Skin epidermis (tissue), 12 donors: ENCODE results near the gene LEKR1.

Experiments
- H3K27ac ChIP-seq, 21 experiments: fragments of 200-600 bp; sonication (generic) in 11 of 21; one replicate each; pipeline ENCODE4 v1.5.0; 2020; ENCODE audit warnings: mild to moderate bottlenecking in 3 of 21, inconsistent platforms in 2 of 21, moderate library complexity in 2 of 21
- H3K4me3 ChIP-seq, 7 experiments: fragments of 200-600 bp; sonication (generic) in 2 of 7; one replicate each; pipeline ENCODE4 v1.5.0; 2020; ENCODE audit warnings: inconsistent platforms in 2 of 7, mild to moderate bottlenecking in 2 of 7, moderate library complexity in 1 of 7

Gene LEKR1

DNA sequence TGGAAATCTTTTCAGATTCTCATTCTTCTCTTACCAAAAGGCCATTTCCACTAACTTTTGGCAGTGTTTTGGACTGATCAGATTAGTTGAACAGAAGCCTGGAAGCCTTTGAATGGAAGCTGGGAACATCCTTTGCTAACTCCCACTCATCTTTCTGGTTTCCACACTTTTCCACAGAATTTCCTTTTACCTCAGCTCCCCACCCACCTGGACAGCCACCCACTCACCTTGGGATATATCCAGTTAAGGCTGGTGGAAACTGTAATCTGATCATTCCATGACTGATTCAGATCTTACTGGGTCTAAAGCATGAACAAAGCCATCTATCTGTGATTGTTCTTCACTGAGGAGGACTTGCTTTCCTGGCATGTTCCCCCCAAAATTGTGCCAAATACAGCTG is 214.3 kb downstream of the LEKR1 start:
- Histone ChIP-seq H3K4me3 (no peak overlapping the region), H3K27ac (no peak overlapping the region)

DNA sequence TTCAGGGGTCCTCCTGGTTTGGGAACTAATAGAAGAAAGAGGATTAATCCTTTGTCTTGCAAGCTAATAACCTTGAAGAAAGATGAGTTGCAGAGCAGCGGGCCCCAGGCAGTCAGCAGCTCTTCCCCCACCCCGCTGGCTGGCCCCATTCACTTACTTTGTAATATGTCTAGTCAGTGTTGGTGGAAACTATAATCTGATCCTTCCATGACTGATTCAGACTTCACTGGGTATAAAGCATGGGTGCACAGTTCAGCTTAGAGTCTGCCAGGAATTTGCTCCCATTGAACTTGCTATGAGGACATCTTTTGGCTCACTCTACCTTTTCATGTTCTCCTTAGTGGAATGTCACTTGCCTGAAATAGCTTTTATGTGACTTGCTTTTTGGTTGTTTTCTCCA is 216.1 kb downstream of the LEKR1 start:
- Histone ChIP-seq H3K4me3 (no peak overlapping the region), H3K27ac (no peak overlapping the region)

DNA sequence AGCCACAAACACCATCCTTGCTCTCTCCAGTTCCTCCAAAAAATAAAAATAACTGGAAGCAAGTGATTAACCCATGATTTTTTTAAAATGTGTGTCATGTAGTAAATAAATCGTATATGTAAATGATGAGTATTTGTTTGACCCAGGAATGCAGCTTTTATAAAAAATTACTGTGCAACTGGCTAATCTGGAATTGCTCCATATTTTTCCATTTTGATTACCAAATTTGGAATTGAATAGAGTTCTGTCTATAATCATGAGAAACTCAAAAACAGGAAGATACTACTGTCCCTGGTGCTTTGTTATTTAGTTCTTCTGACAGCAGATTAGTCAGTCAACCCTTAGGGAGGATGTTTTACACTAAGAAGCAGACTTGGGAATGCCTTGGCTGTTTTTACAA is 217.6 kb downstream of the LEKR1 start:
- H3K27ac ChIP-seq: no peak overlapping the region

DNA sequence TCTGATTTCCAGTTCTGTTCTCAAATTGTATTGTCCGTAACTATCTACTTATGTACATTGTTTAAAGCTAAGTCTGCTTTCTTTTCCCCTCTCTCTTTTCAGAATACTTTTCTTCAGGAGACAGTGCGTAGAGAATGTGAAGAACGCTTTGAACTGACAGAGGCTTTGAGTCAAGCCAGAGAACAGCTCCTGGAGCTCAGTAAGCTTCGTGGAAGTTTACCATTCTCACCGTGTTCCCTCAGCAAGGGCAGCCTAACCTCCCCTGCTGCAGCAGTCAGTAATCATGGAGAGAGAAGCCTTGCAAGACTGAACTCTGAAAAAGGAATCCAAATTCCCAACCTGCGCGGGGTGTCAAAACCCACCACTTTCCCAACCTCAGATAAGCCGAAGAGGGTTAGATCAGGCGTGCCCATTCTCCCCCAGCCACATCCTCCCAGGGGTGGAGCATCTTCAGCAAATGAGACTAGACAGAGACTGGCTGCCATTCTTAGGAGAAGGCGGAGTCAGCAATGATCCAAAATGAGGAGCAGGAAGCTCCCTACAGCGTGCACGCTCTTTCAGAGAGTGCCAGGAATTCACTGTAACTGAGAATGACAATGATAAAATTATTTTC is 219.2 kb downstream of the LEKR1 start:
- no peak overlapping the region for H3K4me3 ChIP-seq
- no peak overlapping the region for H3K27ac ChIP-seq

More for the DNA sequence above, 217.6 kb downstream of the LEKR1 start:
- no peak overlapping the region for H3K4me3 ChIP-seq

DNA sequence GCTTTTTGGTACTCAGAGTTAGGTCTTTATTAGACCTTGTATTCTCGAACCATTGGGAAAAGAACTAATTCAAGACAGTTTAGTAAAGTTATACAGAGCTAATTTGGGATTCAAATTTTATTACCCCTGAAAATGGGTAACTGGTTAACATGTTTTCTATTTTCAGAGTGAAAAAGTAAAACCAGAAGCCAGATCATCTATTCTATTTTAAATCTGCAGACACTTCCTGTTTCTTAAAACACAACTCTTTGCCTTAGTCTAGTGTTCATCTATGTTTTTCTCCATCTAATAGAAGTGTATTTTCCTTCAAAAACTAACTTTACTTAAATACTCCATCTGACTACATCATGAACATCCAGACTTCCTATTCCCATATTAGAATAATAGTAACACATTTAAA is 220.4 kb downstream of the LEKR1 start:
- Histone ChIP-seq H3K27ac (no peak overlapping the region), H3K4me3 (no peak overlapping the region)

DNA sequence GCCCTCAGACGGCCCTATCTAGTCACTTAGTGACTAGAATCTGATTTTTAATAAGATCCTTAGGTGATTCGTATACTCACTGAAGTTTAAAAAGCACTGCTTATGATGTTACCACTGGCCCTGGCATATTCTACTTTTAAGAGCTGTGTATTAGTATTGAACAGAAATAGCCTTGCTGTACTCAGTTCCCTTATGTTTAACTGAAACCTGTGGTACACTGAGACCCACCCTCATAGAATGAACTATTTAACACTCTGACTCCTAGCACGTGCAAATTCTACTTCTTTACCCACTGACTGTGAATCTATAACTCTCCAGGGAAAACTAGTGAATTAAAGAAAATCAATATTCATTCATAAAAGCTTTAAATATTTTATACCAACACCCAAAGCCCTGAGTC is 224.9 kb downstream of the LEKR1 start:
- no peak overlapping the region for H3K27ac ChIP-seq
- no peak overlapping the region for H3K4me3 ChIP-seq

DNA sequence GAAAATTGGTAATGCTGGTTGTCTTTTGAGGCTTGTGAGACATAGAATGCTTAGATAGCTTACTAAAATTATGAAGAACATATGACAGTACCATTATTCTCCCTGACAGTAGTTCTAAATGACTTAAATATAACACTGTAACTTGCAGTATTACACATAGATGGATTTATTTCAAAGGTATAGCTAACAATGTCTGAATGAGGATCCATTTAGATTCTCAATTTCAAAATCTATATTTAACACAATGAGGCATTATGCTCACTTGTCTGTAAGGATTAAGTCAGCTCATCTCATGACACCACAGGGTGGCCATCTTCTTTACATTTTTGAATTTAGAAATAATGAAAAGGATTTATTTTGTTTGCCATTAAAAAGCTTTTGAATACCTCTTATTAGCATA is 225.4 kb downstream of the LEKR1 start:
- Histone ChIP-seq H3K27ac (no peak overlapping the region), H3K4me3 (no peak overlapping the region)

DNA sequence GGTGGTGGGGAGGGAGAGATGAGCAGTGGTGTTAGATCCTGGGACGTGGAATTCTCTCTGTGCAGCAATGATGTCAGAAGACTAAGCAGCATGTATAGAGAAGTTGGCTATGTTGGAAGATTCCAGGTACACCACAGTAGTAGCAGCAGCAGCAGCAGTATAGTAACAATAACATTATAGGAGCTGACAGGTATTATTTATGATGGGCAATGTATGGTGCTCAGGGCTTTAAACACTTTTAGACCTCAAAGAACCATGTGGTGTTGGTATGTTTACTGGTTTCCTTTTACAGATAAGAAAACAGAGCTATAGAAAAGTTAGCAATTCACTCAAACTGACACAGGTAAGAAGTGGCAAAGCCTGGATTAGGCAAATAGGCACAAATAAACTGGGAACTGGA is 229.9 kb downstream of the LEKR1 start:
- Histone ChIP-seq H3K27ac (no peak overlapping the region), H3K4me3 (no peak overlapping the region)

DNA sequence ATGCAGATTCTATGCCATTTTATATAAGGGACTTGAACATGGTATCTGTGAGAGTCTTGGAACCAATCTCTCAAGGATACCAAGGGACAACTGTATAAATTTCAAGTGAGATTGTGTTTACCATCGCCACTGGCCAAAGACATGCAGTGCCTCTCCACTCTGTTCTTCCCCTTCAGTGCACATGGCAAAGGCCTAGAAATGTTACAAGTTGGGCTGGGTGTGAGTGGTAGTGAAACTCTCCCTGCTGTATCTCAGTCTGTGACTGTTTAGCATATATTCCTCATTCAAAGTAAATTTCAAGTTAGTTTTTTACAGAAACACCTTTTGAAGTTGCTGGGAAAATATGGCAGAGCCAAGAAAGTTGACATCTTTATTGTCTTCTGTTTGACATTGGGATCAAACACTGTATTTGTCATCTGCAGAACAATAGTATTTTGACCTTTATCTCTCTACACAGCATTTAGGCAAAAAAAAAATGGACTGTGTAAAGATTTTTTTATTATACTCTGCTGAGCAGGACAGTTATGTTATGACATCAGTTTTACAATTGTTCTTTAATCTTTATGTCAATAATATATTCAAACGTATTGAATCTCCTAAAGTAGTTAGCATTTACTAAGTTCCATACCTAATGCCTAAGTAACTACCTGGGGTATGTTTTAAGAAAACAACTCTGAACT is 232.4 kb downstream of the LEKR1 start:
- Histone ChIP-seq H3K4me3 (no peak overlapping the region), H3K27ac (no peak overlapping the region)

DNA sequence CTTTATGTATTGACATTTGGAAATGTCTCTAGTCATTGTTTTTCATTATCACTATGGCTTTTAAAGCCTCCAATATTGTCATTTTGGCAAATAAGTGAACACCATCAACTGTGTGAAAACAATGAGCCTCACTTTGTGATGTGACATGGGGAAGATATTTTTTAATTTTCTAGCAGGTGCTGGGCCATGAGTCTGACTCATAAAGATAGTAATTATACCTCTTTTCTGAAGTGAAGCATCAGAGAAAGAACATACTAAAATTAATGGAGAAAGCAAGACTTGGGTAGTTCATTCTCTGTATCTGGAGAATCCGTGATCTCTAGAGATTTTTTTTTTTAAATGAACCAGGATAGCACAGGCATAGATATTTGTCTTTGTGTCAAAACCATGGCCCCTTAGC is 233.0 kb downstream of the LEKR1 start:
- Histone ChIP-seq H3K4me3 (no peak overlapping the region), H3K27ac (no peak overlapping the region)

DNA sequence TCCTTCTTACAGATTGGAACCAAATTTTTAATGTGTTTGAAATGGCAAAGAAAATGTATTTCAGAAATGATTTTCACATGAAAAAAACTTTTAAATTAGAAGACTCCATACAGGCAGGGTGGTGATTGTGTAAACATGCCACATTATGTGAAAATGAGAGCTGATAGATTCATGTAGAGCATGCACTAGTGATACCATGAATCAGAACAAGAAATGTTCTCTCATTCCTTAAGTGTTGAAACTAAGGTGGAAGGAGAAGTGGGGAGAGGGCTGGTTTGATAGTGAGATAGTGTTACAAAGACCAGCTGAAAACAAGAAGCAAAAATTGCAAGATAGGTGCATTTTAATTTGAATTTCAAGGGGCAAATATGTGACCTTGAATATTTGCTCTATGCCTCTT is 233.5 kb downstream of the LEKR1 start:
- no peak overlapping the region for H3K27ac ChIP-seq

DNA sequence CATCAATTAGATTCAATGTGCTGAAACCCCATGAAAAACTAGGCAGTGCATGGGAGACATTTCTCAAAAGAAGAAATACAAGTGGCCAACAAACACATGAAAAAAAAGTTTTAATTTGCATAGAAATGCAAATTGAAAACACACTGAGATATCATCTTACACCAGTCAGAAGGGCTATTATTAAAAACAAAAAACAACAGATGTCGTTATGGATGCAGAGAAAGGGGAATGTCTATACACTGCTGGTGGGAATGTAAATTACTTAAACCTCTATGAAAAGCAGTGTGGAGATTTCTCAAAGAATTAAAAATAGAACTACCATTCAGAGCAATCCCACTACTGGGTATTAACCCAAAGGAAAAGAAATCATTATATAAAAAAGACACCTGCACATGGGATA is 235.1 kb downstream of the LEKR1 start:
- Histone ChIP-seq H3K4me3 (no peak overlapping the region), H3K27ac (no peak overlapping the region)

More for the DNA sequence above, 233.5 kb downstream of the LEKR1 start:
- H3K4me3 ChIP-seq: no peak overlapping the region

DNA sequence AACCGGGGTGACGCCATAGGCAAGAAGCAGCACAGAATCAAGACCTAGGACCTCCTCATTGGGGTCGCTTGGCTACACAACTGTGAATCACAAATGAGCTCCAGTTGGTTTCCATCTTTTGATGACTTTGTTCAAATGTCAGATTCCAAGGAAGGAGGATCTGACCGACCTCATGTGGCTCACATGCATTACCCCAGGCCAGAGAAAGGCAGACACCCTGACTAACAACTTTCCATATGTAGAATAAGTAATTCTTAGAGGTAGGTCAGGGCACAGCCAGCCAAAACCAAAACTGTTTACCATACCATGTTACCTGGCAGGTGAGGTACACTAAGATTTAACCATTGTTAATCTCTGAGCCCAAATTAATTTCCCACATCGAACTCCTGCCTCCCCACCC is 237.3 kb downstream of the LEKR1 start:
- no peak overlapping the region for H3K27ac ChIP-seq

DNA sequence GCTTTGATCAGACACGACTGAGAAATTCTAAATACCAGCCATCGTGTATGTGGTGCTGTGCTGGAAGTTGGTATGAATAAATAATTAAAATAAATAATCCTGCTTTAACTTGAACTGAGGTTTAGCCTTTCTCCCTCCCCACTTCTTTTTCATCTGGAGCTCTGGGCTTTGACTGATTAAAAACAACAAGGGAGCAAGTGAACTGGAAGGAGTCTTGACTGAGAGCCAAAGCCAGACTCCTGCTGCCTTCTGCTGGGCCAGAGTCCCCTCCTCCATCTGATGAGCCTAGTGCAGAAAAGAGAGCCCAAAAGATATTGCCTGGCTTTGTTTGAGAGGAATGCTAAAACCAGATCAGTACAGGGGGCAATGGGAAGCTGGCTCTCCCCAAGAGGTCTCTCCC is 237.8 kb downstream of the LEKR1 start:
- Histone ChIP-seq H3K27ac (no peak overlapping the region), H3K4me3 (no peak overlapping the region)

More for the DNA sequence above, 237.3 kb downstream of the LEKR1 start:
- H3K4me3 ChIP-seq: no peak overlapping the region

DNA sequence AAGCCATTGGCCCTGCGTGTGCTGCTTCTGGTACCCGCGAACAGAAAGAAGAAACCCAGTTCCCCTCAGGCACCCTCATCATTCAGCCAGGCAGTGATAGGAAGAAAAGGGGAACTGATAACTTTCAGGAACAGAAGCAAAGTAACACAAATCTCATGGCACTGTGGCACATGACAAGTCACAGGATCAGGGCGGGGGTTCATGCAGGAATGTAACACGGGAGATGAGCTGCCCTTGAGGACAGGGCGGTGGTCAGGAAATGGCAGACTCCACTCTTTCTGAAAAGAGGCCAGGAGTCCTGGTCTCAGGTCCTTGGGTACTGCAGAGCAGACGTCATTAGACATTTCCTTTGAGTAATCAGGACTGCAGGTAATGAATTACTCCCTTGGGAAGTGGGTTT is 238.2 kb downstream of the LEKR1 start:
- Histone ChIP-seq H3K27ac (peak overlapping the region in 1 of 21 experiments; percentile 14), H3K4me3 (no peak overlapping the region)

DNA sequence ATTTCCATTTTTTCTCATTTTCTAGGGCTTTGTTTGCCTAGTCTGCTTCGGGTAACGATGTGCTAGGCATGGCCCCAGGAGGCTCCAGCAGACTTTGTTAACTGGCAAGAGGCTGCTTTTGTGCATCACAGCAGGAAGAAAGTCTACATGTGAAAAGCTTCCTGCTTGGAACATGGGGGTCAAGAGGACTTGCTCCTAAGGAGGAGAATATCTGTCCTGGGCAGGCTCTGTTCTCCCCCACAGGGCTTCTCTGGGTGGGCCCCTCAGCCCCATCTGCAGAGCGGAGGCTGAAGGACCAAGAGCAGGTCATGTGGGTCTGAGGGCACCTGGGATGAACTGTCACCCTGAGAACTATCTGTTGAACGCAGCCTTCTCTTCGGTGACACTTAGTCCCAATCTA is 239.0 kb downstream of the LEKR1 start:
- Histone ChIP-seq H3K27ac (no peak overlapping the region), H3K4me3 (no peak overlapping the region)

DNA sequence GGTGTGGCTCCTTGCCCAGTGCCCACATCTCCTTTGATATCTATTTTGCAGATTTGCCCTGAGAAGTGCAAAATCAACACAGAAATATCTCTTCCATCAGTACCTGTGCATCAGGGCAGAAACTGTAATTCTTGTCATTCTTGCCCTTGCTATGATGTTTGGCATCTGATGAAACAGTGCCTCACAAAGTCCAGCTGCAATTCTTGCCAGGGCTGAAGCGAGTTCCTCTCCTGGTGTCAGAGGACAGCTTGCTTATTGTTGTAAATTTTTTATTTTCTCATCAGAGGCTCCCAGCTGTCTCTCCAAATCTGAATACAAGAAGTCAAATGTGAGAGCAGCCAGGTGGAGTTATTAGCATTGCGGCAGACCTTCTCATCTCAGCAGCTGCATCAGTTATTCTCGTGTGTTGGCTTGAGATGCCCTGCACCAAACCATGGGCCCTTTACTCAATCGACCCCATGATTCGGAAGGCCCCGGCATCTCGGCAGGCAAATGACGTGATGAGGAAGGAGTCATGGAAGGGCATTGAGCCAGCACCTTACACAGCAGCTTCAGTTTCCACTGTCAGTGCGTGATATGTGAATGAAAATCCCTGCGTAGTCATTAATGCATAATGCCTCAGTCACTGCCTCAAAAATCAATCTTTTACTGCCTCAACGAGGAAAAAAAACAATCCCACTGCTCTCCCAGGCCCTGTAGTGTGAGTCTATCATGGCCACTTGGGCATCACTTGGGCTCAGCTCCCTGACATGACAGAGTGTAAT is 240.4 kb downstream of the LEKR1 start:
- H3K27ac ChIP-seq: no peak overlapping the region
- H3K4me3 ChIP-seq: no peak overlapping the region

DNA sequence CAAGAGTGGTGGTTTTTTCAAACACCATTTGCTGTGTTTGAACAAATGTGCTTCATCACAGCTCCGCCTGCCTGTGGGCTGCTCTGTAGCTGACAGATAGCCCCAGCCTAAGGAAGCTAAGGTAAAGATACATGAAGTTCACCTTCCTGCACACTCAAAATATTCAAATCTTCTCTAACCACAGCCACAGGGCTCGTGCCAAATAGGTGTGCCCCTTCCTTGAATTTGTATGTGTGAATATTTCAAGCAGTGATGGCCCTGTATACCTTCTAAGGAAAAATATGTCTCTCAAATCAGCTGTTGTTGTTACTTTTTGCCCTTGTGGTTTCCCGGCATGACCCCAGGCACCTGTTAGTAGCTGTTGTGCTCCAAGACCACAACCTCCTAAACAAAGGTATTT is 241.0 kb downstream of the LEKR1 start:
- no peak overlapping the region for H3K27ac ChIP-seq
- no peak overlapping the region for H3K4me3 ChIP-seq

DNA sequence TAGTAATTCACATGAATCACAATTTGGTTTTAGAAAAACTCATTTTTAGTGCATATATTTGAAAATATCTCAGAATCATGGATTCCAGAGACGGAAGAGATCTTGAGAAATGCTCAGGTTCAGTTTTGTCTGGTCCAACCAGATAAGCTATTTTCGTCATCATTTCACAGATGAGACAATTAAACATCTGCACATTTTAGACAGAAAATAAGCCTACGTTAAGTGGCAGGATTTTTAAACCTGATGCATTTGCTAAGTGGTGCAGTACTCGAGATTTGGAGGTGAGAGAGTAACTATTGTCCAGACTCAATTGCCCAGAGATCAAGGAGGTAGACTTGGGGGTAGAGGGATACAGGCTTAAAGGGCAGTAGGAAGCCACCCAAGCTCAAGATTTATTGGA is 243.3 kb downstream of the LEKR1 start:
- no peak overlapping the region for H3K4me3 ChIP-seq
- no peak overlapping the region for H3K27ac ChIP-seq

DNA sequence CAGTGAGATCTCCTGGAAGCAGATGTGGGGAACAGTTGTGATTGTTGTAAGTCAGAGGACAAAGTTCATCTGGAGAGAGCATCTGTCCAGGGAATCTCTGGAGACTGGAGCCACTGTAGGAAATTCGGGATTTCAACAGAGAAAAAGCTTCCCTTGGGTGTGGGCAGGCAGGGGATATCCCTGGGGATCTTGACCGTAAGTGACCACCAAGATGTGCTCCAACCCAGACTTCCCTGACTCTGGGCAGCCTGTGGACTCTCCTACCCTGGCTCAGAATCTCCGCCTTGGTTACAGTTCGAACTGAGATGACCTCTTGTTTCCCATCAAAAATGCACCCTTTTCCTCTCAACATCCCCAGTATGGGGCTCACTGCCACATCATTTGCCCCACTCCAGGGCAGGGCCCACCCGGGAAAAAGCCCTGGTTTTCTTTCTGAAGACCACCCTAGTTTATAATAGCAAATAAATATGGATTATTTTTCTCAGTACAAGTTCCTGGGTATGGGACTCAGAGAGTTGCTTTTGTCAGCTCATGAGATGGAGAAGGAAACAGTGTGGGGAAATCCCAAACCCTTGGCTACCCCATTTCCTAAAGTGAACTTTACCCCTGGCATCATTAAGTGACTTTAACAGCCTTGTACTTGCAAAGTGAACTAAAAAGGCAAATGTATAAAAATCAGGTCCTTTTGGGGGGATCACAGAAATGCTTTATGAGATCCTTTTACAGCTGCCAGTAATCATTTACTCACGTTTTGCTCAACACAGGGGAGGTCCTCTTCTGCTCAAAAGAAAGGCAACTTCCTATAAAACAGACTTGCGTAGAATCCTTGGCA is 243.9 kb downstream of the LEKR1 start:
- Histone ChIP-seq H3K4me3 (no peak overlapping the region), H3K27ac (peak overlapping the region in 6 of 21 experiments; percentile 8 to 71 (median 34))
